HG02588 (cell line): ENCODE results near the gene MAMSTR.
"Not testable (repeated sequence)": the region's sequence is repeated elsewhere in the genome, so short reads cannot be mapped to it uniquely, and the experiment has no call there.

Experiments used
- ATAC-seq: cut with Tn5 transposase; IDR thresholded peaks from one replicate; pipeline ENCODE4 v1.9.1; 2021; ENCODE audit warnings: mild to moderate bottlenecking, moderate library complexity; ENCODE audit not compliant: unreplicated experiment

Gene MAMSTR

DNA sequence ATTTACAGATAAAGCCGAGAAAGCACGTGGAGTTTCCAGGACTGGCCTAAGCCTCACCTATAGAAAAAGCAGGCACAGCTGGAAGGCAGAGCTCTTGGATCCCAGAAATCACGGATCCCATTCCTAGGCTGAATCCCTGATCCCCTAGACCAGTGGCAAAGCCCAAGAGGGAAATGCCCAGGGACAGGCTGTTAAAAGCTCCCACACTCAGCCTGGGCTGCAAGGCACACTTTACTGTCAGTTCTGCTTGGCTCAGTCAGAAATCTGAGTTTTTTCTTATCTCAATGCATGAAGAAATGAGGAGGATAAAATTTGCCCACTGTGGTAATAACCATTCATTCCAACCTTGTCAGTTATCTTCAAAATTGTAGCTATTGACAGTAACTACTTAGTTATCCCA is 31.7 kb downstream of the MAMSTR start:
- ATAC-seq = no peak

- not testable (repeated sequence) for ATAC-seq
Observed at GRCh38 chr19:48686637-48687036, 32.9 kb downstream of the MAMSTR start.

DNA sequence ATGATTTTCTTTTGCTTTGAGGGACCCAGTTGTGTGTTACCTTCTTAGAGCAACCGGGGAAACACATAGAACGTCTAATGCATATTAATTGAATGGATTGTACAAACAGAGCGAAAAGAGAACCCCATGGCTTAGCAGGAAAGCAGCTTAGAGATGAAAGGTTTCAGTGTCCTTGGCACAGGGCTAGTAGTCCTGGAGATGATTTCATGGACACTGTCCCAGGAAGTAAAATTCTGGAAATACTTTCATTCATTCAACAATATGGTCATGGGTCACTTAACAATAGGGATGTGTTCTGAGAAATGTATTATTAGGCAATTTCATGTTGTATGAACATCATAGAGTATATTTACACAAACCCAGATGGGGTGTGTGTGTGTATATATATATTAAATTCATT is 33.4 kb downstream of the MAMSTR start:
- no peak for ATAC-seq

- ATAC-seq = no peak
Observed at GRCh38 chr19:48685583-48685982, 33.9 kb downstream of the MAMSTR start.

- no peak for ATAC-seq
Observed at GRCh38 chr19:48683349-48683748, 36.2 kb downstream of the MAMSTR start.

- ATAC-seq = no peak
Observed at GRCh38 chr19:48681127-48681470, 38.4 kb downstream of the MAMSTR start.

DNA sequence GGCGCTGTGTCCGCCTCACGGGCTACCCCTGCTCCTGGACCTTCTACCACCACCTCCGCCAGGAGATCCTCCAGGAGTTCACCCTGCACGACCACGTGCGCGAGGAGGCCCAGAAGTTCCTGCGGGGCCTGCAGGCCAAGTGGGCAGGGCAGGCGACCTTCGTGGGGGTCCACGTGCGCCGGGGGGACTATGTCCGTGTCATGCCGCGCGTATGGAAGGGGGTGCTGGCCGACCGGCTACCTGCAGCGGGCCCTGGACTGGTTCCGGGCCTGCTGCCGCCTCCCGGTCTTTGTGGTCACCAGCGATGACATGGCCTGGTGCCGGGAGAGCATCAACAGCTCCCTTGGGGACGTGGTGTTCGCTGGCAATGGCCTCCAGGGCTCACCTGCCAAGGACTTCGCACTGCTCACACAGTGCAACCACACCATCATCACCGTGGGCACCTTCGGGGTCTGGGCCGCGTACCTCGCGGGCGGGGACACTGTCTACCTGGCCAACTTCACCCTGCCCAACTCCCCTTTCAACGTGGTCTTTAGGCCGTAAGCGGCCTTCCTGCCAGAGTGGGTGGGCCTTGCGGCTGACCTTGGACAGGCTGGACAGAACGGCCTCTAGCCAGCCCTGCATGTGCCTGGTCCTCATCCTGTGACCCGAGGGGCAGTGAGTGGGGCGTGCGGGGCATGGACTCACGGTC is 38.9 kb downstream of the MAMSTR start:
- ATAC-seq = no peak

- ATAC-seq = not testable (repeated sequence)
Observed at GRCh38 chr19:48680006-48680405, 39.5 kb downstream of the MAMSTR start.

GRCh38 chr19:48678201-48678600 is 41.3 kb downstream of the MAMSTR start:
- no peak for ATAC-seq

DNA sequence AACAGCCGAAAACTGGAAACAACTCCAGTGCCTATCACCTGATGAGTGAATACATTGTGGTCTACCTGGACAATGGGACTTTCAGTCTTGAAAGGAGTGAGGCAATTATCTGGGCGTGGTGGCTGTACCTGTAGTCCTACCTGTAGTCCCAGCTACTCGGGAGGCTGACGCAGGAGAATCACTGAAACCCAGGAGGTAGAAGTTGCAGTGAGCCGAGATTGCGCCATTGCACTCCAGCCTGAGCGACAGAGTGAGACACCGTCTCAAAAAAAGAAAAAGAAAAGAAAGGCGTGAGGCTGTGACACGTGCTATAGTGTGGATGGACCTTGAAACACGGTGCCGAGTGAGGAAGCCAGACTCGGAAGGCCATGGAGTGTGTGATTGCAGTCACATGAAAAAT is 42.6 kb downstream of the MAMSTR start:
- ATAC-seq = no peak

- no peak for ATAC-seq
Observed at GRCh38 chr19:48676487-48676886, 43.0 kb downstream of the MAMSTR start.

DNA sequence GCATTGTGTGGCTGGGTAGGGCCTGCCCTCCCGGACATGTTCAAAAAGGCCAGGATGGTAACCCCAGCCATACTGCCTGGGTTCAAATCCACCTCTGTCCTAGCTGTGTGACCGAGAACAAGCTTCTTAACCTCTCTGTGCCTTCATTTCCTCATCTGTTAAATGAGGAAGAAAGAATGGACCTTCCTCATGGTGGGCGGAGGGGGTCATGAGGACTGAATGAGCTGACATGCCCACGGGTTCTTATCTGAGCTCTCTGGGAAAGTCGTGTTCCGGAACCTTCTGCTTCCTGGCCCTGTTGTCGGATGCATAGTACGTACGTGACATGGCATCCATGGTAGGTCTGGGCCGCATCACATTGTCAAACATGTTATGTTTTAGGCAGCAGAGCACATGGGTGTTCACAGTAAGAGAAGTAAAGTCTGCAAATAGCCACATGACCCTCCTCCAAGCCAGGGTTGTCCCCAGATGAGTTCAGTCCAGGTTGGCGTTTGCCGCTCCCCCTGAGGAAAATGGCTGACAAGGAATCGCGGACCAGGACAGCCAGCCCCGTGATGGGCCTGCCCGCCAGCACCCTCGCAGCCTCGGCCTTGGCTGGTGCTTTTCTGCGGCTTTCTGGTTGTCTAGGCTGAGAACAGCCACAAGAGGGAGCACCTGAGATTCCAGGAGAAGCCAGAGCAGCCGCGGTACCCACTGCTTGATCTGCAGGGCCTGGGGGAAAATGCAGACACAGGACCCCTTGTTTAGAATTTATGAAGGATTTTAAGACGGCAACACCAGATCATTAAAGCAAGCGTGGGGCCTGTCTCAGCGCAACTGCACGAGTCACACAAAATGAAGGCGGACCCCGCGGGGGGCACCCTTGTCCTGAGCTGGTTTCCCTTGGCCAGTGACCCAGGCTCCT is 44.4 kb downstream of the MAMSTR start:
- ATAC-seq = no peak

DNA sequence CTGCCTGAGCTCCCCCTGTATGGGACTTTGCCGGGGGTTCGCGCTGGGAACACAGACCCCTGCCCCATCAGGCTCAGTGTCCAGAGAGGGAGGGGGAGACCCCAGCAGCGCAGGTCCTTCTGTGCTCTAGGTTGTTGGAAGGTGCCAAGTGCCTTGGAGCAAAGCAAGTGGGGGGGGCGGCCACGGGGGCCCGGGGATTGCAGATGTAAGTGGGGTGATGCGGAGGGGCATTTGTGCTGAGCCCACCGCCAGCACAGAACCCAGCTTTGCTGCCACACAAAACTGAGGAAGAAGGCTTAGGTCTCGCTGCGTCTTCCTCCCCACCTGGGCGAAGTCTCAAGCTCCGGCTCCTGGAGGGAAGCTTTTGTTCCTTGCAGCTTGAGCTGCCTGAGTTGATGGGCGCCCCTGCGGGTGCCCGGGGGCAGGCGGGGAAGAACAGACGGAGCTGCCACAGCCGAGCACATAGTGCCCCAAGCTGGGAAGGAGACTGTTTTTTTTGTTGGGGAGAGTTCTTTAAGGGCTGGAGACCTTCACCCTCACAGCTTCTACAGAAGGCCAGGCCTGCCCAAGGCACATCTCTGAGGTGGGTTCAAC is 45.2 kb downstream of the MAMSTR start:
- ATAC-seq = no peak

- ATAC-seq = no peak
Observed at GRCh38 chr19:48673436-48674100, 46.0 kb downstream of the MAMSTR start.

DNA sequence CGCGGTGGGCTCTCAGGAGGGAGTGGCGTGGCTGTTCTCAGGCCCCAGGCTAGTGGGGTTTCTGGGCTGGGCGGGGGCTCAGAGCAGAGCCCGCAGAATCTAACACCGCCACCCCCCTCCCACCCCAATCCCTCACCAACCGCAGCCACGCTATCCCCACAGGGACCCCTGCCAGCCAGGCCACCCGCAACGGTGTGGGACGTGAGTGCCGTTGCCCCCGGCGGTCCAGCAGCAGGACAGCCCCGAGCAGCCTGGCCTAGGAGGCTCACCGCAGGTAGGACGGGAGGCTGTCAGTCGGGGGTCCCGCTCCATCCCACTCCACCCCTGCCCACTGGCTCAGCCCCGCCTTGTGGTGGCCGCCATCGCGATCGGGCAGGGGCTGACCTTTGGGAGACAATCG is 46.5 kb downstream of the MAMSTR start, which contains the start of gene NTN5:
Gene NTN5 (minus strand): TSS at position 24 of the 400 bp plus-strand sequence. CDS start 2,031 bp downstream, outside the sequence.
- no peak for ATAC-seq

DNA sequence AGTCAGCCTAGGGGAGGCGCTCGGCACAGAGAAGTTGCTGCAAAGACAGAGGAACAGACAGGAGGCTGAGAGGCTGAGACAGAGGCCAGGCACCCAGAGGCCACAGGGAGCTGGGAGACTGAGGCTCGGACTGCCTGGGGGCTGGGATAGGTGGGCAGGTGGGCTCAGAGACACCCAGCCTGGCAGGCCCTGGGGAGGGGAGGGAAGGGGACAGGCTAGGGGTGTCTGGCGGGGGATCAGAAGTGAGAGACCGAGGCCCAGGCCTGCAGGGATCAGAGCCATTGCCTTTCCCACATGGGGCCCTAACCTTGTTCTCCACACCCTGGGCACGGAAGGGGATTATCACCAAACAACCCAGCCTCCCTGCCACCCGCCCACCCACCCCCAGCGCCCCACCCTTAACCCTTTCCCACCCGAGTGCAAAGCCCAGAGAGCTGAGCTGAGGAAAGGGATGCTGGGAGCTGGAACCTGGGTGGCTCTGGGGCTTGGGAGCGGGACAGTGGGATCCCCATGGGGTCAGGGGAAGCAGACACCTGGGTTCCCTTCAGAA is 48.0 kb downstream of the MAMSTR start:
- no peak for ATAC-seq

DNA sequence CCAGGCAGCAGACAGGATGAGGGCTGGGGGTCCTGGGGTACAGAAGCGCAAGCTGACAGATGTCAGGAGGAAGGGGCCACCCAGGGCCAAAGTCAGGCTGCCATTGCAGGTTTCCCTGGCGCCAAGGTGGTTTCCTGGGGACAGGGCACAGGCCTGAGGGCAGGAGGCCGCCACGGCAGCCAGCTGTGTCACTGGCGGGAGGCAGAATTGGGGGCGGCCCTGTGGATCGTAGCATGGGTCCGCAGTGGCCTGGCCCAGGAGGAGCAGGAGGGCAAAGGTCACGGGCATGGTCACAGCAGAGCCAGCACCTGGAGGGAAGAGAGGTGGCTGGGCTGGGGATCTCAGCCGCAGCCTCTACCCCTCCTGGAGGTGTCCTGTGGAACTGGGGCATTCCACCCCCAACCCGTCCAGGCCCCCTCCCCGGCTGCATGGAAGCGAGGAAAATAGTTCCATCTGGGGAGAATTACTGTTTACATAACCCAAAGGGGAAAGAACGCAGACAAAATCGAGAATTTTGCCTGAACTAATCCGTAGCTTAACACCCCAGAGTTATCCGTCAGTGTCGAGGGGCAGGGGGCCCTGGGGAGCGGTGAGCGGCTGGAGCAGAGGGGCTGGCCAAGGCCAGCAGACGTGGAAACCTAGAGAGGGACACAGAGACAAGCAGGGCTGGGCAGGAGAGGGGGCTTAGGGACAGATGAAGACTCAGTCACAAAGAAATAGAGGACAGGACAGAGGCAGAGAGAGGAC is 48.7 kb downstream of the MAMSTR start:
- ATAC-seq = no peak

DNA sequence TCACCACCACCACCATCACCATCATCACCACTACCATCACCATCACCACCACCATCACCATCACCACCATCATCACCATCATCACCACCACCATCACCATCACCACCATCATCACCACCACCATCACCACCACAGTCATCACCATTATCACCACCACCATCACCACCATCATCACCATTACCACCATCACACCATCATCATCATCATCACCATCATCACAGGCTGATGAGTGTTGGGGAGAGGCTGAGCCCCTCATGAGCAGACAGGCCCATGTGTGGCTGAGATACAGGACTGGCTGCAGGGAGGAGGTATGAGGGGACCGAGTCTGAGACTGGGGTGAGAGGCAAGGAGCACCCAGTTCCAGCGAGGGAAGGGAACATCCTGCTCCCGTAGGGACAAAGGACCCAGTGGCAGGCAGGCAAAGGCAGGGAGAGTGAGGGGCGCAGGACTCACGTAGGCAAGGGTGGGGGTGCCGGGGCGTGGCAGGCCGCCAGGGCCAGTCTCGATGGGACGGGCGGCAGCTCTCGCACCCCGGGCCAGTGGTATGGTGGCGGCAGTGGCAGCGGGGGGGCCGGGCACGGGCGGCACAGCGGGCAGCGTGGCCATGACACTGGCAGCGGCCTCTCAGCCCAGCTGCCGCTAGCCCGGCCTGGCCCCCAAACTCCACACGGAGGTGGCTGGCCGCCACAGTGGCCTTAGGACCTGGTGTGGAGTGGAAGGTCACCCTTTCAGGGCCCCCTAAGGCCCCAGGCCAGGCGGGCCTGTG is 49.4 kb downstream of the MAMSTR start:
- no peak for ATAC-seq

DNA sequence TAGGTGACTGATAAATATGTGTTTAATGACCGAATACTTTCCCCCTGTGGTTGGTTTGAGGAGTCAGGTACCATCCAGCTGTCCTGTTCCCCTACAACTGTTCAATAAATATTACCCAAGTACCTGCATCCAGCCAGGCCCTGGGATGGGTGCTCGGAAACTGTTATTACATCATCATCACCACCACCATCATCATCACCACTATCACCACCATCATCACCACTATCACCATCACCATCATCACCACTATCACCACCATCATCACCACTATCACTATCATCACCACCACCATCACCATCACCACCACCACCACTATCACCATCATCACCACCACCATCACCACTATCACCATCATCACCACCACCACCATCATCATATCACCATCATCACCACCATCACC is 50.8 kb downstream of the MAMSTR start:
- ATAC-seq = no peak

DNA sequence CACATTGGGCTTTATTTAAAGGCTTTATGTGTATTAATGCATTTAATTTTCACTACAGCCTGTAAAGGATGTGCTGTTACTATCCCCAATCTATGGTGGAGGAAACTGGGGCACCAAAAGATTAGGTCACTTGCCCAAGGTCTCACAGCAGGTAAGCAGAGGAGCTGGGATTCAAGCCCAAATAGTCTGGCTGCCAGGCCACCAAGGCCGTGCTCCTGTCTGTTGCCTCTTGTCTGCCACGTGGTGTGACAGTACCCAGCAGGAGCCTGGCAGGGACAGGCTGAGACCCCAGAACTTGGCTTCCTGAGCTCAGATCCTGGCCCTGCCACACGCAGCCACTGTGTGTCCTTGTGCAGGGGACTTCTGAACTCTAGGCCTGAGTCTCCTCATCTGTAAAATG is 51.2 kb downstream of the MAMSTR start:
- ATAC-seq = no peak
